OCI-M2 (cell line): Measurements from ENCODE around the gene CDC42EP2.
"Not testable (repeated sequence)": the region's sequence is repeated elsewhere in the genome, so short reads cannot be mapped to it uniquely, and the experiment has no call there.

Experiments used
- DNase-seq: peaks from one replicate; lab custom pipeline; 2025; ENCODE audit not compliant: unreplicated experiment; lab: John Stamatoyannopoulos, UW

The CDC42EP2 gene

DNA sequence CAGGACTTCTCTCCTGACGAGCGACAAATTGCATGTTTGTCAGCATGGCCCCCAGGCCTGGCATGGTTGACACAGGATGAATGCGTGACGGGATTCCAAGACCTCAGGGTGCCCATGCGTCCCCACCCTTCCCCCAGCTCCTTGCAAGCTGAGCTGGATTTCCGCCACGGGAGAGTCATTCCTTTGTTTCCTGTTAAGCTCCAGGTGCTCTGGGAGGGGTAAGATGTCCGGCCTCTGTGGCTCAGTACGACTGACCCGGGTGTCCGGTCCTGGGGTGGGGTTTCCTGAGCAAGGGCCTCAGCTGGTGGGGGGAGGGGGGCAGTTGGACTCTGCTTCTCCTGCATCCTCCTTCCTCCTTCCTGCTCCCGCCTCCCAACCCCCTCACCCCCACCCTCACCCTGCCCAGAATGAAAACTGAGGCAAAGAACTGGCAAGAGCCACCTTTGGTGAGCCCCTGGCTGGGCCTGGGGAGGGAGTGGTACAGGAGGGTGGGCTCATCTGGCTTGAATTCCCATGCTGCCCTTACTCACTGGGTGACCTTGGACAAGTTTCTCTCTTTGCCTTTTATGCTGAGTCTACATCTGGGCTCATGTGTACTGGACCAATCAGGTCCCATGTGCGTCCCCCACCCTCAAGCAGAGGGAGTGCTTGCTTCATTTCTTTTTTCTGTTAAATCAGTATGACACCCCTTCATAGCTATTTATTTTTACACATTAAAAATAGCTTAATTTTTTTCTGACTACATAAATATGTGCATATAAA is 2.5 kb downstream of the CDC42EP2 start:
- DNase-seq, result no peak

DNA sequence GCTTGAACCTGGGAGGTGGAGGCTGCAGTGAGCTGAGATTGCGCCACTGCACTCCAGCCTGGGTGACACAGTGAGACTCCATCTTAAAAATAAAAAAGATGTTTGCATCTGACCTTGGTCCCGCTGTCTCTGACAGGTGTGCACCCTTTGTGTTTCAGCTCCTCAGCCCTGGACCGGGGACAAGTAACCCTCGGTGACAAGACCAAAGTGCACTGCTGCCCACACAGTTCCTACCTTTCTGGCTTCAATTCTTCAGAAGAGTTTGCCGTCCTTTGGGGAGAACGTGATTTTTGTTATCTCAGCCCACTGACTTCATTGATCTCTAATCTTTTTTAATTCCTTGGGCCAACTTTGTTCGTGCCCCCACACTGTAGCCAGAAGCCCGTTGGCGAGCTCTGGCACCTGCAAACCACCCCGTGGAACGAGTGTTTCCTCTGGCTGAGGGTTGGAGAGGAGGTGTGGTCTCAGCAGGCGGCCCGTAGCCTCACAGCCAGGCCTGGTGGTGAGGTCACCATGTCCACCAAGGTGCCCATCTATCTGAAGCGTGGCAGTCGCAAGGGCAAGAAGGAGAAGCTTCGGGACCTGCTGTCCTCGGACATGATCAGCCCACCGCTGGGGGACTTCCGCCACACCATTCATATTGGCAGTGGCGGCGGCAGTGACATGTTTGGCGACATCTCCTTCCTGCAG is 5.9 kb downstream of the CDC42EP2 start:
- no peak for DNase-seq

DNA sequence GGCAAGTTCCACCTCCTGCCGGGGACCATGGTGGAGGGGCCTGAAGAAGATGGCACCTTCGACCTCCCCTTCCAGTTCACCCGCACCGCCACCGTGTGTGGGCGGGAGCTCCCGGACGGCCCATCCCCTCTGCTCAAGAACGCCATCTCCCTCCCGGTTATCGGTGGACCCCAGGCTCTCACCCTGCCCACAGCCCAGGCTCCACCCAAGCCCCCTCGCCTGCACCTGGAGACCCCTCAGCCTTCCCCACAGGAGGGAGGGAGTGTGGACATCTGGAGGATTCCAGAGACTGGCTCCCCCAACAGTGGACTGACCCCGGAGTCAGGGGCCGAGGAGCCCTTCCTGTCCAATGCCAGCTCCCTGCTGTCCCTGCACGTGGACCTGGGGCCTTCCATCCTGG is 6.4 kb downstream of the CDC42EP2 start:
- DNase-seq, result no peak

DNA sequence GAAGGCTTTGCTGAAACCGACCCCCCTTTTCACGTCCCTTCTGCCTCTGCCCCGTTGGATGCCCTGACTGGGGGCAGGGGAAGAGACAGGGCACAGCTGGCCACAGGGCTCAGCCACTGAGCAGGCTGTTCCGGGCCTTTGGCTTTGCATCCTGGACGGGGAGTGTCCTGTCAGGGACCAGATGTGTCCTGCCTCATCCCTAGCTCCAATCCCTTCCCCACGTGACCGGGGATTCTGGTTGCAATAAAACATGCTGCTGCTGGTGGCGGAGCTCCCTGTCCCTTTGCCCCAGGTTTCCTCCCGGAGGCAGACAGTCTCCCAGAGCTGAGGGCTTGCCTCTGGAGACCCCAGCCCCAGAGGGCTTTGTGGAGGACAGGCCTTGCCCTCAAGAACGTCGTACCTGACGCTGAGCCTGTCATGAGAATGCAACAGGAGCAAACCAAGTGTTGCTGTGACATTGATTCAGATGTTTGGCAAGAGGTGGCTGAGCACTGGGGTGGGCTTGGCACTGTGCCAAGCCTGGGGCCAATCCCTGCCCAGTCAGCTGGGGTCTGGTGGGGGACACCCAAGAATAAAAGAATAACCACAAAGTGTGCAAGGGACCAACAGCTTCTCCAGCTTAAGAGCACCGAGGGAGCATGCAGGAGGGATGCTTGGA is 7.3 kb downstream of the CDC42EP2 start:
- no peak for DNase-seq

DNA sequence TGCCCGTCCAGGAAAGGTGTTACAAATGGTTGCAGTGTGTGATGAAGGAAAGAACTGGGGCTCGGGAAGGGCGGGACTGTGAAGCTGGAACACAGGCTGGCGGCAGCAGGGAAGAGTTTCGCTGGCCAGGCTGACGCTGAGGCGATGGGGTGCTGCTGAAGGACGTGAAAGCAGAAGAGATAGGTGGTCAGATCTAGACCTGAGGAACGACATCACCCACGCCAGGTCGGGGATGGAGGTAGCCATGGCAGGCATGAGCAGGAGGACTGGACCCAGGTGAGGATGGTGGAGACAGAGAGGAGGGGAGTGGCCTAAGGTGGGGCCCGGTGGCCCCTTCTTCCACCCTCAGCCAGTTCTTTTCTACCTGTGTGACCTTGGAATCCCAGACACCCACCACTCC is 9.1 kb downstream of the CDC42EP2 start:
- DNase-seq, result no peak

DNA sequence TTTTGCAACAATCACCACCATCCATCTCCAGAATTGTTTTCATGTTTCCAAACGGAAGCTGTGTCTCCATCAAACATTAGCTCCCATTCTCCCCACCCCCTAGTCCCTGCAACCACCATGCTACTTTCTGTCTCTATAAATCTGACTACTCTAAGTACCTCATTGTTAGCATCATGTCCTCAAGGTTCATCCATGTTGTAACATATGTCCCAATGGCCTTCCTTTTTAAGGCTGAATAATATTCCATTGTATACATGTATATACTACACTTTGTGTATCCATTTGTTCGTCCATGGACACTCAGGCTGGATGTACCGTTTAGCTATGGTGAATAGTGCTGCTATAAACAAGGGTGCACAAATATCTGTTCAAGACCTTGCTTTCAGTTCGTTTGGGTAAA is 10.8 kb downstream of the CDC42EP2 start:
- no peak for DNase-seq

DNA sequence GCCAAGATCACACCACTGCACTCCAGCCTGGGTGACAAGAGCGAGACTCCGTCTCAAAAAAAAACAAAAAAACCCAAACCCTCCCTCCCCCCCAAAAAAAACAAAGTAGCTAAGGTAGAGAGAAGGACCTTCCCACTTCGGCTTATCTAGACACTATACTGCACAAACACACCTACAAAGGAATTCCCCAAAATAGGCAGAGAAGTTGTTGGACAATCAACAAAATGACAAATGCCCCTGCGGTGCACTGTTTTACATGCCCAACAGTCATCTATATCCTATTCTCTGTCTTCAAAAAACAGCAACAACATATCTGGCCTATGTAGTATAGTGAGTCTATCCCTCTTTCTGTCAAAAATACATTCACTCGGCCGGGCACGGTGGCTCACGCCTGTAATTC is 12.4 kb downstream of the CDC42EP2 start:
- DNase-seq, result no peak

DNA sequence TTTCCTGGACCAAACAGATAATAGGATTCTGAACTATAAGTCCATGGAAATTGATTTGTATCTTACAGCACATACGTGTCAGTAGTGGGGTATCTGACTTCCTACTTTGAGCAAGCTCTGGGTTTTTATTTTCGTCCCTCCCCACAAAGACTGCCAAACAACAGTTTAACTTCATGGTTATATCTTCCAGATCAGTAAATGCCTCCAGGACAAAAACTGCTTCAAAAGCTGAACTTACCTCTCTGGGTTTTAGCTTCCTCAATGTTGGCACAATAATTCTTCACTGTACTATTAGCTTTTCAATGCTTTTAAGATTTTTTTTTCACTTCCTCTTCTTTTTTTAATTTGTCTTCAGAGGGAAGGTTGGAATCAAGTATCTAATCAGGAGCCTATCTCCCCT is 14.8 kb downstream of the CDC42EP2 start:
- no peak for DNase-seq

DNA sequence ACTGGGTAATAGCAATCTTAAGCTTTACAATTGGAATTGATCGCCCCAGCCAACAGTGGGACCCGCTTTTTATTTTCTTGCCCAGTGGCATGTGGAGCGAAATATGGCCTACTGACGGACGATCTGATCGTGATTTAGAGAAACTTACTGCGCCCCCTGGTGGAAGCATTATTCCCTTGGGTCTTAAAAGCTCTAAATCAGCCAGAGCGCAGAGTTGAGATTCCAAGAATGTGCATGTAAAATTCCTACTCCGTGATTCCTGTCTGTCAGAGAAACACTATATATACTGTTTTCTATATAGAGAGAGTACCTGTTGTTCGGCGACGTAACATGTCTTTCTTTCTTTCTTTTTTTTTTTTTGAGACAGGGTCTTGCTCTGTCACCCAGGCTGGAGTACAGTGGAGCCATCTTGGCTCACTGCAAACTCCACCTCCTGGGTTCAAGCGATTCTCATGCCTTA is 15.3 kb downstream of the CDC42EP2 start:
- DNase-seq, result peak; percentile 49

DNA sequence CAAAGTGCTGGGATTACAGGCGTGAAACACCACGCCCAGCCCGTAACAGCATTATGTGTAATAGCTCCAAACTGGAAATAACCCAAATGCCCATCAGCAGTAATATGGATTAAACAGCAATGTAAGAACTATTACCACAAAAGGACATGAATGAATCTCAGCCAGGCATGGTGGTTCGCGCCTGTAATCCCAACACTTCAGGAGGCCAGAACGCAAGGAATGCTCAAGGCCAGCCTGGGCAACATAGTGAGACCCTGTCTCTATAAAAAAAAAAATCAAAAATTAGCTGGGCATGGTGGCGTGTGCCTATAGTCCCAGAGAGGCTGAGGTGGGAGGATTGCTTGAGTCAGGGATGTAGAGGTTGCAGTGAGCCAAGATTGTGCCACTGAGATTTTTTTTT is 15.9 kb downstream of the CDC42EP2 start:
- DNase-seq, result no peak

DNA sequence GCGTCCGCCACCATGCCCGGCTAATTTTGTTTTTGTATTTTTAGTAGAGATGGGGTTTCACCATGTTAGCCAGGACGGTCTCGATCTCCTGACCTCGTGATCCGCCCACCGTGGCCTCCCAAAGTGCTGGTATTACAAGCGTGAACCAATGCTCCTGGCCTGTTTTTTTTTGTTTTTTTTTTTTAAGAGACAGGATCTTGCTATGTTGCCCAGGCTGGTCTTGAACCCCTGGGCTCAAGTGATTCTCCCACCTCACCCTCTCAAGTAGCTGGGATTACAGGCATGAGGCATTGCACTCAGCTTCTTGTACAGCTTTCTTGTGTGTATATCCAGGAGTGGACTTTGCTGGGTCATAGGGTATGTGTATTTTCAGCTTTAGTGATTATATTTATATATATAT is 17.9 kb downstream of the CDC42EP2 start:
- DNase-seq, result not testable (repeated sequence)

DNA sequence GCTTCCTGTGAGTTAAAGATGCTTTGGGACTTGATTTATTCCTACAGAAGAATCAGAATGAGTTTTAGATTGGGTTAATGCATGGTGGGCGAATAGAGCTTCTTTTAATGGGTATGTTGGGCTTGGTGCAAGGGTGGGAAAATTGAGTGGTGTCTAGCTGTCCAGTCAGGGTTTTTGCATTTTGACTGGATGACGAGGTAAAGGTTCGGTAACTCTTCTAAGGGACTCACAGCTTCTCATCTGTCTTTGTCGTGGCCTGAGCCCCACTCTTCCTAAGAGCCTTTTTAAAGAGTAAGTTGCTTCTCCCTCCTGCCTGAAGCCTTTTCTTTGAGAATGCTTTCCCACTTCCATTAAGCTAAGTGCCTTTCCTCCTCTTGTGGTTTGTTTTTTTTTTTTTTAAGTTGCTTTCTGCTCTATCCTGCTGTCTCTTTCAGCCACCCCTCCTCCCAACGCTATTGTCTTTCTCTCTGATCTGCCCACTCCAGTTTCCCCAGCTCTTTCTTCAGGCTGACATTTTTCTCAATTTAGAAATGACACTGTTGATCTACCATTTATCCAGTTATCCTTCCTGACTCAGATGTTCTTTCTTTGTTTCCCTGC is 20.1 kb downstream of the CDC42EP2 start:
- no peak for DNase-seq

DNA sequence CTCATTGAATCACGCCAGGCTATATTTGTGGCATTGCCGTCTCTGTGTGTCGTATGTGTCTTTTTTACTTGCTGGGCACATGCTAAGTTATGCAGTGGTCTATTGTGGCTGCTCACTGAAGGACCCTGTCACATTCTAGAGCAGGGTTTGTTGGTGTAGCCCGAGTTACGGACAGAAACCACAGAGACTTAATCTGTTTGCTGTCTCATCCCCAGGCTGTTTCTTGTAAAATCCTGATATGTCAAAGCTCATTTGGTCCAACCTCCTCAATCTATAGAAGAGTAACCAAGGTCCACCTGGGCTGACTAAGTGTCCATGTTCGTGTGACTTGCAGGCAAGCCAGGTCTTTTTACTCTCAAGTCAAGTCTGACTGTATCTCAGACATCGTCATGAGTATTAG is 24.0 kb downstream of the CDC42EP2 start:
- no peak for DNase-seq

DNA sequence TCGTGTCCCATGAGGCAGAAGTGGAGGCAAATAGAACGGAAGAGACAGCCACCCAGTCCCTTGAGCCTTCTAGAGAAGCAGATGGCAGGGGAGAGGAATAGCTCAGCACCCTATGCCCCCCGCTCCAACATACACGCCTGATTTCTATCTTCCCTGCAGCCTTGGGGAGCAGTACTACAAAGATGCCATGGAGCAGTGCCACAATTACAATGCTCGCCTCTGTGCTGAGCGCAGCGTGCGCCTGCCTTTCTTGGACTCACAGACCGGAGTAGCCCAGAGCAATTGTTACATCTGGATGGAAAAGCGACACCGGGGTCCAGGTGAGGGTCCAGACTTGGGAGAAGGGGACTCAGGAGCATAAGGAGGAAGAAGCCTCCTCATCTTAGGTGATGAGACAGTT is 25.6 kb downstream of the CDC42EP2 start:
- no peak for DNase-seq

DNA sequence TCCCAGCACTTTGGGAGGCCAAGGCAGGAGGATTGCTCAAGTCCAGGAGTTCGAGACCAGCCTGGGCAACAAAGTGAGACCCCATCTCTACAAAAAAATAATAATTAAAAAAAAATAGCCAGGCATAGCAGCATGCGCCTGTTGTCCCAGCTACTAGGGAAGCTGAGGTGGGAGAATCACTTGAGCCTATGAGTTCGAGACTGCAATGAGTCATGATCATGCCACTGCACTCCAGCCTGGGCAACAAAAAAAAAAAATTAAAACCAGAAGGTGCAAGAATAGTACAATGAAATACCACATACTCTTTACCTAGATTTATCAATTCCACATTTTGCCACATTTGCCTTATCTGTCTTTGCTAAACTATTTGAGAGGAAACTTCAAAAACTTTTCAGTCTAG is 27.2 kb downstream of the CDC42EP2 start:
- no peak for DNase-seq

DNA sequence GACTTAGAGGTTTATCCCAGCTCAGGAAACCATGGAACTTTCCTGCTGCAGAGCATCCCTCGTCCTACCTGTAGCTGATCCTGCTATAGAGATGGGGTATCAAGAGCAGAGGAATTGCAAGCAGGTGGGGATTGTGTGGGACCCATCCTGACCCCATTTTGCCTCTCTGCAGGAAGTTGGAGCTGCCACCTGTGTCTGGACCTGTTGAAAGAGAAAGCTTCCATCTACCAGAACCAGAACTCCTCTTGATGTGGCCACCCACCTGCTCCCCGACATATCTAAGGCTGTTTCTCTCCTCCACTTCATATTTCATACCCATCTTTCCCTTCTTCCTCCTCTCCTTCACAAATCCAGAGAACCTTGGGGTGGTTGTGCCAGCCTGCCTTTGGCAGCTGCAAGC is 36.8 kb downstream of the CDC42EP2 start:
- no peak for DNase-seq

DNA sequence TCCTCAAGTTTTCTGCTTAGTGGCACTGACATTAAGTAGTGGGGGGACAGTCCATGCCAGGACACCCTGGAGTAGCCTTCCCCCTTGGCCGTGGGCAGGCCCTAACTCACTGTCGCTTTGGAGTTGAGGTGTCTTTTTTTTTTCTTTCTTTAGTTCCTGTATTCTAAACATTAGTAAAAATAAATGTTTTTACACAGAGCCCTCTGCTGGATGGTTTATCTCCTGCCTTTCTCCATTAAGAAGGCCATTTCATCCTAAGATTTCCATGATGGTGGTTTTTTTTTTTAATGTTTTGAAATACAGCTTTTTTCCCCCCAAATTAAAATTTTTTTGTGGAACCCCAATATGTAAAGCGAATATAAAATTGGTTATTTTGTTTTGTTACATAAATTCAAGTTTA is 38.1 kb downstream of the CDC42EP2 start:
- no peak for DNase-seq

DNA sequence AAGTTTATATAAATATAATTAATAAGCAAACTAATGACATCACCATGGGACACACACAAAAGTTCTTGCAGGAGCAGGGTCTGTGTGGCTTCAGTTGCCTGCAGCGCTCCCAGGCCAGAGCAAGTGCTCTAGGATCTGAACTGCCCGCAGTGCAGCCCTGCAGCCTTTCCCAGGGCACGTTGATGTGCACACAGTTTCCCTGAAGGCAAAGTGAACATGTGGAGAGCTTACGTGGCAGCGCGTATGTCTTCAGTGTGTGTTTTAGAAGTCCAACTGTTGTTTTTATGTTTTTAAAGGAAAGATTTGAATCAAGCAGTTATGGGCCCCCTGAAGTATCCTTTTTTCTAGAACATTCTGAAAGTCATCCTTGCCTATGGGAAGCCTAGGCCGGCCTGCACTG is 38.7 kb downstream of the CDC42EP2 start:
- DNase-seq, result no peak

DNA sequence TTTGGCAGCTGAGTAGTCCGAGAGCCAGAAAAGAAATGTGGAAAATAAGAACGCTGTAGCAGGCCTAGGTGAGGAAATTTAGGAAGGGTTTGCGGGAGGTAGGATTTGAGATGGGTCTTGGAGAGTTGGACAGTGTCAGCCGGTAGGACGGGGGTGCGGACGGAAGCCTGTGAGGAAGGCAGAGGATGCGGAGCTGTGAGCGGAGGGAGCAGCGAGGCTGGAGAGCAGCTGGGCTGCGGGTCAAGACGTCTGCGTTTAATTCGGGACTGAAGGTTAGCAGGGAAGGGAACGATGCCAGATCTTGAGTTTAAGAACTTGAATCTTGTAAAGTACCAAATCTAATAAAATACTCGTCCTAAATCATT is 39.2 kb downstream of the CDC42EP2 start:
- DNase-seq, result no peak

DNA sequence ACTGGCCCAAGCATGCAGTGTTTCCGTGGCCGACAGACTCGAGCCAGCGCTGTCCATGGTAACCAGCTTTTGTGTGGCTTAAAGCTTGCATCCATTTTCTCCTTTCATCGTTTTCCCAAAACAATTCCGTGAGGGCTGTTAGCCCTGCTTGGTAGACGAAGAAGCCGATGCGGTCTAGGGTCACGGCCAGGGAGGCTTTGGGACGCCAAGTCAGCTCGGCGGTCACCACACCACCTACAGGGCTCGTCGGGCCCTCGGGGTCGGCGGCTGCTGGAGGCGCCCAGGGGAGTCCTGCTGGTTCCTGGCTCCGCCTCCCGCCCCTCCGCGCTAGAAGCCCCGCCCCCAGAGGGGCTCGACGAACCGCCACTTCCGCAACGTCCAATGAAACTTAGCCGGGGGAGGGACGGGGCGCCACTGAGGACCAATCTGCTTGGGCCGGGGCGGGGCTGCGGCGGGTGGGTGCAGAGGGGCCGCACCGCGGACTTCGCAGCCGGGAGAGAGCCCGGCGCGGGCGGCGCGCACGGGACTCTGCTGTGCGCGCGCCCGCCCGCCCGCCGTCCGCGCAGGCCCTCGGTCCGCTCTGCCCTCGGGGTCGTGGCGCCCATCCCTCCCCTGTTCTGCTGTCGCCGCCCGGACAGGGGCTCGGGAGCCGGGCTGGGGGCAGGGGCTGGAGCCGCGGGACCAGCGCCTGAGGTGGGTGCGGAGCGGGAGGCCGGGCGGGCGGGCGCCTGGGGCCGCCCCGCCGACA is 39.8 kb downstream of the CDC42EP2 start, which contains the start of gene TIGD3:
TSS of gene TIGD3 (plus strand) at position 487 of the 748 bp plus-strand sequence. CDS start 1,058 bp downstream, outside the sequence.
- DNase-seq, result peak; percentile 61
